Stimulated activated CD8-positive, alpha-beta memory T cell treated with anti-CD3 and anti-CD28 coated beads, Interleukin-7, amount 100 ng/mL, for 48 hours (primary cell): ENCODE data around the gene SPRY2.

ENCODE experiments used
- DNase-seq, 2 donors: peaks; one replicate each; pipeline ENCODE4 v3.0.0-alpha.2; 2020; ENCODE audit warnings: low read depth in 1 of 2; ENCODE audit errors: extremely low read depth in 1 of 2

The SPRY2 gene

GRCh38 chr13:80314711-80315653 is 25.9 kb downstream of the SPRY2 start:
- DNase-seq: no peak

GRCh38 chr13:80313668-80314256 is 27.2 kb downstream of the SPRY2 start:
- no peak for DNase-seq

- DNase-seq: no peak
Observed at GRCh38 chr13:80312967-80313366, 28.0 kb downstream of the SPRY2 start.

GRCh38 chr13:80312012-80312704 is 28.8 kb downstream of the SPRY2 start:
- no peak for DNase-seq

- no peak for DNase-seq
Observed at GRCh38 chr13:80309926-80310325, 31.0 kb downstream of the SPRY2 start.

GRCh38 chr13:80307401-80307987 is 33.4 kb downstream of the SPRY2 start:
- no peak for DNase-seq

GRCh38 chr13:80306337-80306972 is 34.5 kb downstream of the SPRY2 start:
- DNase-seq: no peak

- DNase-seq: no peak
Observed at GRCh38 chr13:80305737-80306136, 35.2 kb downstream of the SPRY2 start.

- DNase-seq: no peak
Observed at GRCh38 chr13:80303225-80303811, 37.6 kb downstream of the SPRY2 start.

GRCh38 chr13:80299046-80299445 is 41.9 kb downstream of the SPRY2 start:
- no peak for DNase-seq

- DNase-seq: no peak
Observed at GRCh38 chr13:80297503-80297902, 43.4 kb downstream of the SPRY2 start.

GRCh38 chr13:80297094-80297493 is 43.8 kb downstream of the SPRY2 start:
- no peak for DNase-seq

- DNase-seq: no peak
Observed at GRCh38 chr13:80296638-80297037, 44.3 kb downstream of the SPRY2 start.

GRCh38 chr13:80290591-80290990 is 50.3 kb downstream of the SPRY2 start:
- no peak for DNase-seq
